Measurements from ENCODE around the gene STX8.
A peak's percentile ranks its signal among the peaks of the same experiment; 100 is the strongest.

Gene STX8

GRCh38 chr17:9238340-9239245 lies 337.0 kb downstream of the STX8 start:
- Histone ChIP-seq H2AK5ac (ENCODE audit: low read length, severe bottlenecking) (no peak overlapping the region), H2BK15ac (ENCODE audit: low read depth, poor library complexity, severe bottlenecking) (no peak overlapping the region), H3K36me3 (ENCODE audit: control insufficient read depth in 1 of 2, insufficient read depth in 2 of 2, low read depth in 1 of 2, low read length in 2 of 2) (peaks cover 0 to 6% of the 10 kb centered on the region in 2 experiments), H3K27ac (ENCODE audit: low read length, poor library complexity, severe bottlenecking) (no peak overlapping the region), H3K79me1 (replicated peaks; ENCODE audit: low read length, poor library complexity, severe bottlenecking) (no peaks in the 10 kb centered on the region), H3K4me2 (ENCODE audit: low read length, poor library complexity, severe bottlenecking) (no peak overlapping the region), H3K4me1 (ENCODE audit: control insufficient read depth, insufficient read depth, low read depth, low read length) (peaks cover 25% of the 10 kb centered on the region), H3K4me3 (ENCODE audit: insufficient read depth in 1 of 2, low read depth in 1 of 2, low read length in 2 of 2) (peak overlapping the region in 1 of 2 experiments; percentile 42), H3K23ac (ENCODE audit: low read length in 2 of 2) (no peak overlapping the region), H3K27me3 (ENCODE audit: control insufficient read depth in 1 of 2, insufficient read depth in 1 of 2, low read length in 2 of 2) (peaks cover 0 to 8% of the 10 kb centered on the region in 2 experiments), H4K8ac (ENCODE audit: low read length) (no peak overlapping the region), H3K18ac (ENCODE audit: low read depth in 1 of 2, low read length in 2 of 2) (no peak overlapping the region), H2AFZ (ENCODE audit: low read depth, low read length) (no peak overlapping the region), H3K4ac (ENCODE audit: low read depth in 1 of 2, low read length in 2 of 2) (no peak overlapping the region), H2BK120ac (ENCODE audit: low read depth, low read length) (no peak overlapping the region), H2BK12ac (ENCODE audit: low read length in 2 of 2) (no peak overlapping the region), H4K91ac (ENCODE audit: low read length) (no peak overlapping the region), H3K9me3 (ENCODE audit: control insufficient read depth, low read length) (no peaks in the 10 kb centered on the region), H2BK5ac (ENCODE audit: low read depth, low read length, poor library complexity, severe bottlenecking) (no peak overlapping the region), H3K14ac (ENCODE audit: low read length in 2 of 2) (no peak overlapping the region), H3K9ac (ENCODE audit: low read length) (no peak overlapping the region)
- no peak for DNase-seq
- WGBS, result 95% methylated on average over 12 of the region's 12 CpGs

GRCh38 chr17:9237661-9238301 lies 337.8 kb downstream of the STX8 start:
- no peak overlapping the region for H3K4ac ChIP-seq (ENCODE audit: low read depth in 1 of 2, low read length in 2 of 2)
- H2BK120ac ChIP-seq (ENCODE audit: low read depth, low read length), result no peak overlapping the region
- 86% methylated on average over 13 of the region's 13 CpGs for WGBS
- no peak for DNase-seq
- H2BK5ac ChIP-seq (ENCODE audit: low read depth, low read length, poor library complexity, severe bottlenecking), result no peak overlapping the region
- no peak overlapping the region for H3K9ac ChIP-seq (ENCODE audit: low read length)
- H2AFZ ChIP-seq (ENCODE audit: low read depth, low read length), result no peak overlapping the region
- peaks cover 0 to 14% of the 10 kb centered on the region in 2 experiments for H3K27me3 ChIP-seq (ENCODE audit: control insufficient read depth in 1 of 2, insufficient read depth in 1 of 2, low read length in 2 of 2)
- H2BK15ac ChIP-seq (ENCODE audit: low read depth, poor library complexity, severe bottlenecking), result no peak overlapping the region
- no peak overlapping the region for H3K23ac ChIP-seq (ENCODE audit: low read length in 2 of 2)
- H4K91ac ChIP-seq (ENCODE audit: low read length), result no peak overlapping the region
- H3K27ac ChIP-seq (ENCODE audit: low read length, poor library complexity, severe bottlenecking), result no peak overlapping the region
- no peak overlapping the region for H4K8ac ChIP-seq (ENCODE audit: low read length)
- H3K14ac ChIP-seq (ENCODE audit: low read length in 2 of 2), result no peak overlapping the region
- peaks cover 28% of the 10 kb centered on the region for H3K4me1 ChIP-seq (ENCODE audit: control insufficient read depth, insufficient read depth, low read depth, low read length)
- H3K9me3 ChIP-seq (ENCODE audit: control insufficient read depth, low read length), result no peaks in the 10 kb centered on the region
- H3K36me3 ChIP-seq (ENCODE audit: control insufficient read depth in 1 of 2, insufficient read depth in 2 of 2, low read depth in 1 of 2, low read length in 2 of 2), result peaks cover 0 to 6% of the 10 kb centered on the region in 2 experiments
- no peak overlapping the region for H3K4me2 ChIP-seq (ENCODE audit: low read length, poor library complexity, severe bottlenecking)
- H2BK12ac ChIP-seq (ENCODE audit: low read length in 2 of 2), result no peak overlapping the region
- H3K4me3 ChIP-seq (ENCODE audit: insufficient read depth in 1 of 2, low read depth in 1 of 2, low read length in 2 of 2), result no peak overlapping the region
- H3K79me1 ChIP-seq (replicated peaks; ENCODE audit: low read length, poor library complexity, severe bottlenecking), result no peaks in the 10 kb centered on the region
- no peak overlapping the region for H2AK5ac ChIP-seq (ENCODE audit: low read length, severe bottlenecking)
- no peak overlapping the region for H3K18ac ChIP-seq (ENCODE audit: low read depth in 1 of 2, low read length in 2 of 2)

GRCh38 chr17:9237053-9237410 lies 338.6 kb downstream of the STX8 start:
- Histone ChIP-seq H3K9ac (ENCODE audit: low read length) (no peak overlapping the region), H3K4me1 (ENCODE audit: control insufficient read depth, insufficient read depth, low read depth, low read length) (peaks cover 33% of the 10 kb centered on the region), H3K4ac (ENCODE audit: low read depth in 1 of 2, low read length in 2 of 2) (no peak overlapping the region), H3K14ac (ENCODE audit: low read length in 2 of 2) (no peak overlapping the region), H3K18ac (ENCODE audit: low read depth in 1 of 2, low read length in 2 of 2) (no peak overlapping the region), H2BK15ac (ENCODE audit: low read depth, poor library complexity, severe bottlenecking) (no peak overlapping the region), H3K27ac (ENCODE audit: low read length, poor library complexity, severe bottlenecking) (no peak overlapping the region), H2BK120ac (ENCODE audit: low read depth, low read length) (no peak overlapping the region), H2BK5ac (ENCODE audit: low read depth, low read length, poor library complexity, severe bottlenecking) (no peak overlapping the region), H3K36me3 (ENCODE audit: control insufficient read depth in 1 of 2, insufficient read depth in 2 of 2, low read depth in 1 of 2, low read length in 2 of 2) (no peaks in the 10 kb centered on the region), H2AFZ (ENCODE audit: low read depth, low read length) (no peak overlapping the region), H4K91ac (ENCODE audit: low read length) (no peak overlapping the region), H2BK12ac (ENCODE audit: low read length in 2 of 2) (no peak overlapping the region), H3K79me1 (replicated peaks; ENCODE audit: low read length, poor library complexity, severe bottlenecking) (no peaks in the 10 kb centered on the region), H3K4me2 (ENCODE audit: low read length, poor library complexity, severe bottlenecking) (no peak overlapping the region), H3K27me3 (ENCODE audit: control insufficient read depth in 1 of 2, insufficient read depth in 1 of 2, low read length in 2 of 2) (peaks cover 7 to 18% of the 10 kb centered on the region in 2 experiments), H2AK5ac (ENCODE audit: low read length, severe bottlenecking) (no peak overlapping the region), H3K9me3 (ENCODE audit: control insufficient read depth, low read length) (no peaks in the 10 kb centered on the region), H4K8ac (ENCODE audit: low read length) (no peak overlapping the region), H3K4me3 (ENCODE audit: insufficient read depth in 1 of 2, low read depth in 1 of 2, low read length in 2 of 2) (no peak overlapping the region), H3K23ac (ENCODE audit: low read length in 2 of 2) (no peak overlapping the region)
- DNase-seq, result no peak
- WGBS, result 81% methylated on average over 2 of the region's 3 CpGs

- no peak overlapping the region for H2BK12ac ChIP-seq (ENCODE audit: low read length in 2 of 2)
- no peak for DNase-seq
- H3K23ac ChIP-seq (ENCODE audit: low read length in 2 of 2), result no peak overlapping the region
- no peak overlapping the region for H3K18ac ChIP-seq (ENCODE audit: low read depth in 1 of 2, low read length in 2 of 2)
- H3K4me3 ChIP-seq (ENCODE audit: insufficient read depth in 1 of 2, low read depth in 1 of 2, low read length in 2 of 2), result no peak overlapping the region
- no peak overlapping the region for H2AK5ac ChIP-seq (ENCODE audit: low read length, severe bottlenecking)
- H2BK15ac ChIP-seq (ENCODE audit: low read depth, poor library complexity, severe bottlenecking), result no peak overlapping the region
- no peaks in the 10 kb centered on the region for H3K36me3 ChIP-seq (ENCODE audit: control insufficient read depth in 1 of 2, insufficient read depth in 2 of 2, low read depth in 1 of 2, low read length in 2 of 2)
- H2BK120ac ChIP-seq (ENCODE audit: low read depth, low read length), result no peak overlapping the region
- no peak overlapping the region for H3K4me2 ChIP-seq (ENCODE audit: low read length, poor library complexity, severe bottlenecking)
- H3K27ac ChIP-seq (ENCODE audit: low read length, poor library complexity, severe bottlenecking), result no peak overlapping the region
- H3K4ac ChIP-seq (ENCODE audit: low read depth in 1 of 2, low read length in 2 of 2), result no peak overlapping the region
- H4K8ac ChIP-seq (ENCODE audit: low read length), result no peak overlapping the region
- peaks cover 35% of the 10 kb centered on the region for H3K4me1 ChIP-seq (ENCODE audit: control insufficient read depth, insufficient read depth, low read depth, low read length)
- H3K27me3 ChIP-seq (ENCODE audit: control insufficient read depth in 1 of 2, insufficient read depth in 1 of 2, low read length in 2 of 2), result peaks cover 8 to 18% of the 10 kb centered on the region in 2 experiments
- H3K79me1 ChIP-seq (replicated peaks; ENCODE audit: low read length, poor library complexity, severe bottlenecking), result no peaks in the 10 kb centered on the region
- H4K91ac ChIP-seq (ENCODE audit: low read length), result no peak overlapping the region
- H3K9ac ChIP-seq (ENCODE audit: low read length), result no peak overlapping the region
- 94% methylated on average over 7 of the region's 7 CpGs for WGBS
- no peak overlapping the region for H2AFZ ChIP-seq (ENCODE audit: low read depth, low read length)
- no peaks in the 10 kb centered on the region for H3K9me3 ChIP-seq (ENCODE audit: control insufficient read depth, low read length)
- no peak overlapping the region for H3K14ac ChIP-seq (ENCODE audit: low read length in 2 of 2)
- H2BK5ac ChIP-seq (ENCODE audit: low read depth, low read length, poor library complexity, severe bottlenecking), result no peak overlapping the region
Observed at GRCh38 chr17:9236286-9237052, 339.2 kb downstream of the STX8 start.

Data from mesenchymal stem cell (in vitro differentiated cells and primary cell).